Subcutaneous abdominal adipose tissue (tissue), 5 donors: ENCODE results near the gene FERMT3.

Experiments used
- H3K27ac ChIP-seq: one replicate; pipeline ENCODE4 v1.7.0; 2013; ENCODE audit warnings: low read depth, mild to moderate bottlenecking, inconsistent platforms, low read length, moderate library complexity
- H3K27me3 ChIP-seq, 5 donors: one replicate each; pipeline ENCODE4 v1.7.0; 2013; ENCODE audit warnings: low read length in 5 of 5, inconsistent platforms in 1 of 5; ENCODE audit not compliant: control insufficient read depth in 5 of 5, insufficient read depth in 4 of 5
- H3K36me3 ChIP-seq, 5 donors: one replicate each; pipeline ENCODE4 v1.7.0; 2013; ENCODE audit warnings: low read length in 5 of 5; ENCODE audit not compliant: control insufficient read depth in 5 of 5, insufficient read depth in 5 of 5
- H3K4me1 ChIP-seq, 5 donors: one replicate each; pipeline ENCODE4 v1.7.0; 2013; ENCODE audit warnings: low read length in 5 of 5, mild to moderate bottlenecking in 3 of 5, moderate library complexity in 1 of 5; ENCODE audit not compliant: control insufficient read depth in 5 of 5, insufficient read depth in 5 of 5
- H3K4me3 ChIP-seq, 5 donors: one replicate each; pipeline ENCODE4 v1.7.0; 2013; ENCODE audit warnings: low read length in 5 of 5, low read depth in 1 of 5
- H3K9ac ChIP-seq, 5 donors: one replicate each; pipeline ENCODE4 v1.7.0; 2013; ENCODE audit warnings: low read length in 5 of 5, mild to moderate bottlenecking in 4 of 5, moderate library complexity in 3 of 5
- H3K9me3 ChIP-seq, 5 donors: one replicate each; pipeline ENCODE4 v1.7.0; 2013; ENCODE audit warnings: low read length in 5 of 5; ENCODE audit not compliant: control insufficient read depth in 5 of 5
- donor health status: healthy.
- donor health status: healthy.
- donor health status: healthy.
- donor health status: healthy.
- donor health status: healthy.

The FERMT3 gene

GRCh38 chr11:64253043-64253442 lies 46.5 kb downstream of the FERMT3 start:
- peak overlapping the region in 1 of 5 donors; percentile 25 for H3K9ac ChIP-seq
- no peaks in the 10 kb centered on the region for H3K9me3 ChIP-seq
- H3K27me3 ChIP-seq = no peaks in the 10 kb centered on the region
- peak overlapping the region in 2 of 5 donors; percentile 78 to 80 for H3K4me3 ChIP-seq
- peak overlapping the region; percentile 50 for H3K27ac ChIP-seq
- H3K4me1 ChIP-seq = peaks cover 0 to 34% (median 32%) of the 10 kb centered on the region in 5 donors
- H3K36me3 ChIP-seq = peaks cover 0 to 36% (median 28%) of the 10 kb centered on the region in 5 donors

- no peak overlapping the region for H3K4me3 ChIP-seq
- H3K27ac ChIP-seq = no peak overlapping the region
- peak overlapping the region in 2 of 5 donors; percentile 19 to 30 for H3K9ac ChIP-seq
These were observed 47.0 kb downstream of the FERMT3 start for GRCh38 chr11:64253481-64253880.

GRCh38 chr11:64254326-64254725 lies 47.8 kb downstream of the FERMT3 start:
- H3K27me3 ChIP-seq = no peaks in the 10 kb centered on the region
- H3K9ac ChIP-seq = no peak overlapping the region
- H3K27ac ChIP-seq = no peak overlapping the region
- no peaks in the 10 kb centered on the region for H3K9me3 ChIP-seq
- H3K4me1 ChIP-seq = peaks cover 0 to 33% (median 31%) of the 10 kb centered on the region in 5 donors
- H3K36me3 ChIP-seq = peaks cover 0 to 49% (median 41%) of the 10 kb centered on the region in 5 donors
- no peak overlapping the region for H3K4me3 ChIP-seq

More at GRCh38 chr11:64253481-64253880, 47.0 kb downstream of the FERMT3 start:
- H3K9me3 ChIP-seq = no peaks in the 10 kb centered on the region
- no peaks in the 10 kb centered on the region for H3K27me3 ChIP-seq
- H3K4me1 ChIP-seq = peaks cover 0 to 33% (median 31%) of the 10 kb centered on the region in 5 donors
- peaks cover 0 to 41% (median 33%) of the 10 kb centered on the region in 5 donors for H3K36me3 ChIP-seq

GRCh38 chr11:64255135-64256128 lies 48.9 kb downstream of the FERMT3 start:
- Histone ChIP-seq H3K27ac (no peak overlapping the region), H3K9ac (no peak overlapping the region), H3K4me3 (no peak overlapping the region), H3K27me3 (no peaks in the 10 kb centered on the region), H3K9me3 (no peaks in the 10 kb centered on the region), H3K36me3 (peaks cover 0 to 60% (median 52%) of the 10 kb centered on the region in 5 donors), H3K4me1 (peaks cover 0 to 33% (median 31%) of the 10 kb centered on the region in 5 donors)

- H3K9ac ChIP-seq = no peak overlapping the region
- H3K9me3 ChIP-seq = no peaks in the 10 kb centered on the region
- no peak overlapping the region for H3K27ac ChIP-seq
- peaks cover 0 to 26% (median 23%) of the 10 kb centered on the region in 5 donors for H3K4me1 ChIP-seq
- H3K36me3 ChIP-seq = peaks cover 0 to 65% (median 55%) of the 10 kb centered on the region in 5 donors
- no peaks in the 10 kb centered on the region for H3K27me3 ChIP-seq
- no peak overlapping the region for H3K4me3 ChIP-seq
These were observed 49.8 kb downstream of the FERMT3 start for GRCh38 chr11:64256300-64256699.

- H3K9ac ChIP-seq = no peak overlapping the region
- no peaks in the 10 kb centered on the region for H3K27me3 ChIP-seq
- peaks cover 0 to 85% (median 73%) of the 10 kb centered on the region in 5 donors for H3K36me3 ChIP-seq
- H3K27ac ChIP-seq = no peak overlapping the region
- no peak overlapping the region for H3K4me3 ChIP-seq
- H3K4me1 ChIP-seq = peaks cover 0 to 9% (median 5%) of the 10 kb centered on the region in 5 donors
- no peaks in the 10 kb centered on the region for H3K9me3 ChIP-seq
These were observed 51.8 kb downstream of the FERMT3 start for GRCh38 chr11:64258356-64258755.

- Histone ChIP-seq H3K36me3 (peaks cover 0 to 92% (median 80%) of the 10 kb centered on the region in 5 donors), H3K9ac (no peak overlapping the region), H3K4me1 (peaks cover 0 to 2% (median 0%) of the 10 kb centered on the region in 5 donors), H3K9me3 (no peaks in the 10 kb centered on the region), H3K27me3 (no peaks in the 10 kb centered on the region), H3K4me3 (no peak overlapping the region), H3K27ac (no peak overlapping the region)
These were observed 52.5 kb downstream of the FERMT3 start for GRCh38 chr11:64258946-64259532.

- no peak overlapping the region for H3K4me3 ChIP-seq
- H3K27ac ChIP-seq = no peak overlapping the region
- peaks cover 0 to 92% (median 83%) of the 10 kb centered on the region in 5 donors for H3K36me3 ChIP-seq
- H3K27me3 ChIP-seq = no peaks in the 10 kb centered on the region
- no peak overlapping the region for H3K9ac ChIP-seq
- no peaks in the 10 kb centered on the region for H3K9me3 ChIP-seq
- no peaks in the 10 kb centered on the region for H3K4me1 ChIP-seq
These were observed 53.1 kb downstream of the FERMT3 start for GRCh38 chr11:64259533-64260067.

- H3K9ac ChIP-seq = no peak overlapping the region
- H3K27me3 ChIP-seq = no peaks in the 10 kb centered on the region
- H3K27ac ChIP-seq = no peak overlapping the region
- H3K9me3 ChIP-seq = no peaks in the 10 kb centered on the region
- no peak overlapping the region for H3K4me3 ChIP-seq
- peaks cover 0 to 90% (median 79%) of the 10 kb centered on the region in 5 donors for H3K36me3 ChIP-seq
- H3K4me1 ChIP-seq = no peaks in the 10 kb centered on the region
These were observed 53.7 kb downstream of the FERMT3 start for GRCh38 chr11:64260147-64260708.
